Measurements from ENCODE around the gene HSPE1. TPM values are rescaled to one million over a fixed set of nuclear protein-coding genes. Genes with fewer than 3 reads are reported as not detected.
A peak's percentile ranks its signal among the peaks of the same experiment; 100 is the strongest.
"Not testable (repeated sequence)": the region's sequence is repeated elsewhere in the genome, so short reads cannot be mapped to it uniquely, and the experiment has no call there.

Gene HSPE1
- total RNA-seq (2014; rRNA removed; shearing (Covaris generic); ENCODE audit: low replicate concordance): 135 and 172 TPM in 2 replicates

DNA sequence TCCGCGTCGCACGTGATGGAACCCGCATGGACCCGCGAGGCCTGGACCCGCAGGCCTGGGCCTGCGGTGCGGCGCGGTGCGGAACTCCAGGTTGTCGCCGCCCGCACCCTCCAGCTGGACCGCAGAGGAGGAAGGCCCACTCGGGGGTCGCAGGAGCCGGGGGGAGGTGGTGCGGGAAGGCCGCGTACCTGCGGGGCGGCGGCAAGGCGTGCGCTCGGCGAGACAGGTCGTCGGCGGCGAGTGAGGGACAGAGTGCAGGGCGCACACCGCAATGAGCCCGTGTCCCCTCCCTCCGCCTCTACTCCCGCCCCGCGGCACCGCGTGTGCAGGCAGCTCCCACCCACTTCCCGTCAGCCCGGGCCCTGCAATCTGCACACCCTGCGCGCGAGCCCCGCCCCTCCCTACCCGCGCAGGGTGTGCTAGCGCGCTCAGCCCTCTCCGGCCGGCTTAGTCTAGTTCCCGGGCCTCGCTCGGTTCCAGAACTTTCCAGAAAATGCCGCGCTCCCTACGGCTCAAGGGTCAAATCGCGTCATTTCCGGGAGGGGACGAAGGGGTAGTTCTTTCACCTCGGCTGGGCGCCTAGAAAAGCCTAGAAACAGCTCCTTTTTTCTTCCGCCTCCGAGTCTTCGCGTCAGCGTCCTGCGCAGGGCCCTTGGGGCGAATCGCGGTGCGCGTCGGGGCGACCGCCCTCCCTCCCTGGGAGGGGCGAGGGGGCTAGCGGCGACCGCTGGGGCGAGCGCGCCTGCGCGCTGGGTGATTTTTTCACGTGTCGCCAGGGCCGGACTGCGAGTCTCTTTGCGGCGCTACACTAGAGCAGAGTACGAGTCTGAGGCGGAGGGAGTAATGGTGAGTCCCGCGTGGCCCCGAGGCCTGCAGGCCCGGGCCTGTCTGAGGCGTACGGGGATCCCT lies at the start of gene HSPE1, which contains the start of gene HSPD1:
TSS of gene HSPE1 (plus strand) at position 786 of the 909 bp plus-strand sequence. CDS start at position 844, 58 bp downstream.
TSS of gene HSPD1 (minus strand) at position 247 of the 909 bp plus-strand sequence. CDS start 992 bp downstream, outside the sequence.
- H3K36me3 ChIP-seq: peaks cover 89% of the 10 kb centered on the region
- no peaks in the 10 kb centered on the region for H3K27me3 ChIP-seq
- H3K4me3 ChIP-seq: peak within 1 kb of the TSS; percentile 79
- DNase-seq: peak; percentile 99
- no peaks in the 10 kb centered on the region for H3K9me3 ChIP-seq

DNA sequence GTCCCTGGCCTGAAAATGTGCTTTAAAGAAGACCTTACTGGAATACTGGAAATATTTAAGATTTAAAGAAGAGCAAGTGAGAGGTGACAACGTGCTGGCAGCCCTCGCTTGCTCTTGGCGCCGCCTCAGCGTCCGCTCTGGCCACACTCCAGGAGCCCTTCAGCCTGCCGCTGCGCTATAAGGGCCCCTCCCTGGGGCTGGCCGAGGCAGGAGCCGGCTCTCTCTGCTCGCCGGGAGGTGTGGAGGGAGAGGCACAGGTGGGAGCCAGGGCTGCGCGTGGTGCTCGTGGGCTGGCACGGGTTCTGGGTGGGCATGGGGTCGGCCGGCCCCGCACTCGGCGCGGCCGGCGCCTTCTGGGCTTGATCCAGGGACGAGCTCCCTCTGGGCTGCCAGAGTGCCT lies 49.7 kb upstream of the HSPE1 start:
- no peak for DNase-seq

DNA sequence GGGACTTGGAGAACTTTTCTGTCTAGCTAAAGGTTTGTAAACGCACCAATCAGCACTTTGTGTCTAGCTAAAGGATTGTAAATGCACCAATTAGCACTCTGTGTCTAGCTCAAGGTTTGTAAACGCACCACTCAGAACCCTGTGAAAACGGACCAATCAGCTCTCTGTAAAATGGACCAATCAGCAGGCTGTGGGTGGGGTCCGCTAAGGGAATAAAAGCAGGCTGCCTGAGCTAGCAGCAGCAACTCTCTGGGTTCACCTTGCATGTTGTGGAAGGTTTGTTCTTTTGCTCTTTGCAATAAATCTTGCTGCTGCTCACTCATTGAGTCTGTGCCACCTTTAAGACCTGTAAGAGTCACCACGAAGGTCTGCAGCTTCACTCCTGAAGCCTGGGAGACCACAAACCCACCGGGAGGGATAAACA lies 49.2 kb upstream of the HSPE1 start:
- not testable (repeated sequence) for H3K4me3 ChIP-seq, H3K27me3 ChIP-seq, H3K36me3 ChIP-seq, DNase-seq, H3K9me3 ChIP-seq

More for the DNA sequence above, 49.7 kb upstream of the HSPE1 start:
- H3K9me3 ChIP-seq: 0 out of 2 replicates have a peak, but pooled peaks cover 3% of the 10 kb centered on the region
- H3K4me3 ChIP-seq: no peak overlapping the region
- H3K27me3 ChIP-seq: no peaks in the 10 kb centered on the region
- H3K36me3 ChIP-seq: no peaks in the 10 kb centered on the region

DNA sequence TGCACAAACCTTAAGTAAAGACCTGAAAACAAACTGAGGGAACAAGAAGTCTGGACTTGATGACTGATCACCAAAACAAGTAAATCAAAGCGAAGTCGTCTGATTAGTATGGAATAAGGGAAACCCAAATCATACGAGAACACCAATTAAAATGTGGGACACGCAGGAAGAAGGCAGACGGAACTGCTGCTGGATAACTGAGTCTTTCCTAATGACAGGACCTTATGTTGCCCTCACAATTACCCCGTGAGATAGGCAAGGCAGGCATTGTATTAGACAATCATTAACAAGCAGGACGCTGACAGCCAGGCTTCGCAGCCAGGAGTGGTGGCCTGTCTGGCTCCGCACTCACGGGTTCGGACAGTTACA lies 47.4 kb upstream of the HSPE1 start:
- Histone ChIP-seq H3K36me3 (no peaks in the 10 kb centered on the region), H3K9me3 (0 out of 2 replicates have a peak, but pooled peaks cover 3% of the 10 kb centered on the region), H3K27me3 (no peaks in the 10 kb centered on the region), H3K4me3 (peak overlapping the region; percentile 89)
- DNase-seq: no peak

- no peaks in the 10 kb centered on the region for H3K36me3 ChIP-seq
- H3K27me3 ChIP-seq: no peaks in the 10 kb centered on the region
- H3K4me3 ChIP-seq: peak within 1 kb of the TSS; percentile 89
- DNase-seq: peak; percentile 99
- 0 out of 2 replicates have a peak, but pooled peaks cover 3% of the 10 kb centered on the region for H3K9me3 ChIP-seq
Measured at GRCh38 chr2:197453123-197453913, 46.9 kb upstream of the HSPE1 start, which contains the start of gene COQ10B. COQ10B (plus strand) TSS chr2:197453552; CDS start chr2:197453561, 9 bp downstream.

GRCh38 chr2:197453914-197454398 lies 46.2 kb upstream of the HSPE1 start:
- DNase-seq: no peak
- Histone ChIP-seq H3K27me3 (no peaks in the 10 kb centered on the region), H3K9me3 (0 out of 2 replicates have a peak, but pooled peaks cover 3% of the 10 kb centered on the region), H3K4me3 (peak overlapping the region; percentile 89), H3K36me3 (peaks cover 2% of the 10 kb centered on the region; the same call in 1 of the 2 replicates)

DNA sequence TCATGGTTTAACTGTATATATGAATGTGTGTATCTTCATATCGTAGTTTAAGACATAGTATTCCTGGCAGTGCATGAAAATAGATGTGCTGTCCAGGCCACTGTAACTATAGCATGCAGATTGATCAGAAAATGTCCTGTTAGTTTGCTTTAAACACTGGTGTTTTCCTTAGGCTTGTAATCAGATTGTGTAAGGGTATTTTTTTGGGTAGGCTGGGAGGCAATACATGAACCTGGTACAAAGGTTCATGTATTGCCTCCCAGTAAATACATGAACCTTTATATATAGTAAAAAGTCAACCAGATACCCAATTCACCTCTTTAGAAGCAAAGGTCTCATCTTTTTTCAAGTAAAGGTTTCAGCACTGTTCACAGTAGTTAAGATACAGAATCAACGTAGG lies 45.3 kb upstream of the HSPE1 start:
- Histone ChIP-seq H3K4me3 (peak overlapping the region; percentile 89), H3K36me3 (peaks cover 9% of the 10 kb centered on the region), H3K9me3 (0 out of 2 replicates have a peak, but pooled peaks cover 3% of the 10 kb centered on the region), H3K27me3 (no peaks in the 10 kb centered on the region)
- DNase-seq: no peak

DNA sequence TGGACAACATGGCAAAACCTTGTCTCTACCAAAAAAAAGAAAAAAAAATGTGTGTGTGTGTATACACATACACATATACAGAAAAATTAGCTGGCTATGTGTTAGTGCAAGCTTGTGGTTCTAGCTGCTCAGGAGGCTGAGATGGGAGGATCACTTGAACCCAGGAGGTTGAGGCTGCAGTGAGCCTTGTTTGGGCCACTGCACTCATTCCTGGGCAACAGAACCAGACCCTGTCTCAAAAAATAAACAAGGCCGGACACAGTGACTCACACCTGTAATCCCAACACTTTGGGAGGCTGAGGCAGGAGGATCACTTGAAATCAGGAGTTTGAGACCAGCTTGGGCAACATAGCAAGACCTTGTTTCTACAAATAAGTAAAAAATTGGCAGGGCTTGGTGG lies 44.8 kb upstream of the HSPE1 start:
- Histone ChIP-seq H3K27me3 (no peaks in the 10 kb centered on the region), H3K36me3 (peaks cover 14% of the 10 kb centered on the region), H3K4me3 (no peak overlapping the region), H3K9me3 (0 out of 2 replicates have a peak, but pooled peaks cover 3% of the 10 kb centered on the region)
- DNase-seq: no peak

DNA sequence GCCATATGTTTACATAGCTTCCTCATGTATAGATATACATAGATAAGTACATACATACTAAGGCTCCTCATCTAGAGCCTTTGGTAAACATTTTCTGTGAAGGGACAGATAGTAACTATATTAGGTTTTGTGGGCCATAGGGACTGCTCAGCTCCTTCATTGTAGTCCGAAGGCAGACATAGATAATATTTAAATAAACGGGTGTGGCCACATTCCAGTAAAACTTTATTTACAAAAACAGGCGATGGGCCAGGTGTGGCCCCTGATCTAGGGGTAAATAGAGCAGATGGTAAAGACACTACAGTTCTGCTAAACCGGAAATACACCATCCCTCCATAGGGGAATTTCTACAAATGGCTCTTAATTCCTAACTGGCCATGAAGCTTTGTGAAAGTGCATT lies 39.5 kb upstream of the HSPE1 start:
- H3K27me3 ChIP-seq: no peaks in the 10 kb centered on the region
- peaks cover 46% of the 10 kb centered on the region for H3K36me3 ChIP-seq
- no peaks in the 10 kb centered on the region for H3K9me3 ChIP-seq
- DNase-seq: no peak
- no peak overlapping the region for H3K4me3 ChIP-seq

GRCh38 chr2:197461057-197461456 lies 39.1 kb upstream of the HSPE1 start:
- Histone ChIP-seq H3K4me3 (no peak overlapping the region), H3K27me3 (no peaks in the 10 kb centered on the region), H3K36me3 (peaks cover 50% of the 10 kb centered on the region), H3K9me3 (no peaks in the 10 kb centered on the region)
- peak; percentile 16 for DNase-seq

DNA sequence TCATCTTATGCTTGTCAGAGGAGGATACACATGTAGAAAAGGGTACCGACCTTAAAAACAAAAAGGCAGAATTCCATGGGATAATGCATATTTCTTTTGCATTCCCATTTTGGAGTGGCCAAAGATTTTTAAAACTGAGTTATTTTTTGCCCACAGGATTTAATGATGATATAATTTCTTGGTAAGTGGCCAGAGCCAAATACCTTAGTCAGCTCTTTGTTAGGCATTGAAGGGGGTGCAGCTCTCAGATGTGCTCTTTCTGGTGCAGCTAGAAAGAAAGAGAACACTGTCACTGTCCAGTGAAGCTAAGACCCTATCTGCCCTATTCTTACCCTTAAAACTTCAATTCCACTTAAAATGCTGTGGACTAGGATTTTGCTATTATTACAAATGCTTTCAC lies 36.0 kb upstream of the HSPE1 start:
- Histone ChIP-seq H3K36me3 (peaks cover 68% of the 10 kb centered on the region), H3K9me3 (no peaks in the 10 kb centered on the region), H3K4me3 (no peak overlapping the region), H3K27me3 (no peaks in the 10 kb centered on the region)
- no peak for DNase-seq

- Histone ChIP-seq H3K9me3 (no peaks in the 10 kb centered on the region), H3K4me3 (no peak overlapping the region), H3K27me3 (no peaks in the 10 kb centered on the region), H3K36me3 (peaks cover 65% of the 10 kb centered on the region)
- DNase-seq: no peak
Measured at GRCh38 chr2:197472166-197472565, 28.0 kb upstream of the HSPE1 start.

GRCh38 chr2:197477797-197478196 lies 22.4 kb upstream of the HSPE1 start:
- no peak for DNase-seq
- Histone ChIP-seq H3K27me3 (no peaks in the 10 kb centered on the region), H3K36me3 (peaks cover 30% of the 10 kb centered on the region), H3K4me3 (no peak overlapping the region), H3K9me3 (no peaks in the 10 kb centered on the region)

GRCh38 chr2:197480165-197481036 lies 19.8 kb upstream of the HSPE1 start:
- DNase-seq: no peak
- no peaks in the 10 kb centered on the region for H3K27me3 ChIP-seq
- peaks cover 20% of the 10 kb centered on the region for H3K36me3 ChIP-seq
- H3K4me3 ChIP-seq: no peak overlapping the region
- H3K9me3 ChIP-seq: peaks cover 5% of the 10 kb centered on the region

- H3K27me3 ChIP-seq, H3K9me3 ChIP-seq, H3K4me3 ChIP-seq, DNase-seq: not testable (repeated sequence)
- H3K36me3 ChIP-seq: peaks cover 45% of the 10 kb centered on the region
Measured at GRCh38 chr2:197484248-197484647, 15.9 kb upstream of the HSPE1 start.

DNA sequence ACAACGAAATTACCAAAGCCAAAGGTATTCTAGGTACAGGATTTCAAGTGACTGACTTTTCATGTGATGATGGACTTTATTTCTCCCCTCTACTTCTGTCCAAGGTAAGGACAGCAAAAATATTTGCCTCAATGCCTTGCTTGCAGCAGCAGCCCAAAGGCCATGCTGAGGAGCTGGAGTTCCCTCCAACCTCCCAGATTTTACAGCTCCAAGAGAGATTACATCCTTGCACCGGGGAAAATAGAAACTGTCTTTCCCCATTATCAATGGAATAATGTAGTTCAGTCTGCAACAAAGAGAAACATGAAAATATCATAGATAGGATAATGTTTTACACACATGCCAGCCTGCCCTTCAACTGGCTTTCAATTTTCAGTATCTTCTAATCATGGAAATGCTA lies 14.0 kb upstream of the HSPE1 start:
- H3K27me3 ChIP-seq: no peaks in the 10 kb centered on the region
- peaks cover 64% of the 10 kb centered on the region for H3K36me3 ChIP-seq
- DNase-seq: no peak
- no peak overlapping the region for H3K4me3 ChIP-seq
- peaks cover 7% of the 10 kb centered on the region for H3K9me3 ChIP-seq
